HepG2 (cell line): ENCODE results near the gene GEMIN4. TPM values are rescaled to one million over a fixed set of nuclear protein-coding genes. Genes with fewer than 3 reads are reported as not detected.

Source experiments
- ATAC-seq: fragments of 200-7000 bp; cut with Tn5 transposase; 3 replicates; pipeline ENCODE4 v1.9.1; 2020; ENCODE audit warnings: mild to moderate bottlenecking, moderate library complexity
- BruUV-seq: library from RNA; stranded (reverse); fragments of 400-500 nt; replicated peaks from 2 replicates; lab custom pipeline; 2021; lab: Mats Ljungman, UMichigan
- CTCF ChIA-PET: fragments of 300-600 bp; formaldehyde crosslinking; extraction: SDS; loops from one replicate; lab custom pipeline; 2021; ENCODE audit warnings: low total read pairs, inconsistent platforms, low intra/inter-chr PET ratio; lab: Yijun Ruan, JAX
- POLR2A ChIA-PET: fragments of 350-600 bp; sonication (Branson Sonifier 250); formaldehyde crosslinking; loops from one replicate; lab custom pipeline; 2020; ENCODE audit warnings: antibody characterized with exemption, inconsistent platforms; lab: Yijun Ruan, JAX
- DNase-seq: peaks from one replicate; pipeline ENCODE4 v3.0.0-alpha.2; 2015; ENCODE audit warnings: low spot score
- FAIRE-seq: peaks from 3 replicates; lab custom pipeline; 2011; peaks lifted over from hg19 to GRCh38; lab: Jason Lieb, UNC
- H2AFZ ChIP-seq: one replicate; pipeline ENCODE4 v1.6.1; 2011; ENCODE audit warnings: low read length, inconsistent platforms
- H3K27ac ChIP-seq: fragments of 300-600 bp; 3 replicates; pipeline ENCODE4 v1.8.0; 2011; ENCODE audit warnings: mixed run types, mild to moderate bottlenecking, mixed read lengths, low read length, inconsistent platforms; ENCODE audit not compliant: insufficient read depth; ENCODE audit errors: extremely low read length
- H3K27me3 ChIP-seq, 2 experiments: fragments of 200-600 bp in 1 of 2; 2 replicates in 1 of 2; 3 replicates in 1 of 2; pipeline versions ENCODE4 v1.6.0 to v1.8.0; 2011; ENCODE audit warnings: low read length in 2 of 2, mild to moderate bottlenecking in 2 of 2, moderate library complexity in 2 of 2, inconsistent platforms in 1 of 2; ENCODE audit not compliant: insufficient read depth in 2 of 2, control insufficient read depth in 1 of 2
- H3K36me3 ChIP-seq, 2 experiments: fragments of 200-600 bp in 1 of 2; replicated peaks in 1 of 2; 2 replicates in 1 of 2; 3 replicates in 1 of 2; pipeline versions ENCODE4 v1.5.1 to v1.8.0; 2011; ENCODE audit warnings: low read length in 2 of 2, inconsistent platforms in 1 of 2; ENCODE audit not compliant: insufficient read depth in 2 of 2, control insufficient read depth in 1 of 2
- H3K4me1 ChIP-seq: 2 replicates; pipeline ENCODE4 v1.5.1; 2012; ENCODE audit warnings: low read length, inconsistent platforms; ENCODE audit not compliant: insufficient read depth
- H3K4me2 ChIP-seq: 2 replicates; pipeline ENCODE4 v1.6.0; 2011; ENCODE audit warnings: low read depth, low read length, inconsistent platforms
- H3K4me3 ChIP-seq, 3 experiments: fragments of 200-600 bp in 1 of 3; sonication (generic), shearing (Covaris generic) in 1 of 3; replicated peaks in 1 of 3; 2 replicates each; pipeline ENCODE4 v1.5.1; 2011 to 2016; ENCODE audit warnings: low read length in 3 of 3, inconsistent platforms in 2 of 3, low read depth in 2 of 3, mild to moderate bottlenecking in 2 of 3, control low read depth in 1 of 3, mixed read lengths in 1 of 3; ENCODE audit not compliant: insufficient read depth in 1 of 3
- H3K79me2 ChIP-seq: one replicate; pipeline ENCODE4 v1.6.1; 2011; ENCODE audit warnings: low read length, inconsistent platforms; ENCODE audit not compliant: insufficient read depth
- H3K9ac ChIP-seq: 2 replicates; pipeline ENCODE4 v1.6.0; 2011; ENCODE audit warnings: mild to moderate bottlenecking, low read depth, low read length, inconsistent platforms; ENCODE audit not compliant: insufficient read depth
- H3K9me3 ChIP-seq: 2 replicates; pipeline ENCODE4 v1.5.1; 2012; ENCODE audit warnings: mild to moderate bottlenecking, low read length
- H4K20me1 ChIP-seq: 2 replicates; pipeline ENCODE4 v1.6.0; 2011; ENCODE audit warnings: inconsistent platforms, mild to moderate bottlenecking, low read length, moderate library complexity; ENCODE audit not compliant: insufficient read depth
- ELF3 ChIP-seq: IDR thresholded peaks from 2 replicates; pipeline ENCODE4 v1.6.1; 2016; ENCODE audit warnings: missing genetic modification reagents, missing compliant biosample characterization
- GLI4 ChIP-seq: sonication (generic); formaldehyde crosslinking; IDR thresholded peaks from 2 replicates; pipeline ENCODE4 v1.5.1; 2020; ENCODE audit warnings: missing genetic modification reagents, mild to moderate bottlenecking, moderate library complexity, borderline replicate concordance
- HIVEP1 ChIP-seq: sonication (generic); formaldehyde crosslinking; IDR thresholded peaks from 2 replicates; pipeline ENCODE4 v1.4.0; 2020; ENCODE audit warnings: mild to moderate bottlenecking, missing genetic modification reagents
- RFX1 ChIP-seq: fragments of 450-650 bp; IDR thresholded peaks from 2 replicates; pipeline ENCODE4 v1.6.1; 2017
- ZNF343 ChIP-seq: sonication (generic); formaldehyde crosslinking; IDR thresholded peaks from 2 replicates; pipeline ENCODE4 v1.4.0; 2020; ENCODE audit warnings: mild to moderate bottlenecking, missing genetic modification reagents
- ZNF382 ChIP-seq: sonication (generic); formaldehyde crosslinking; IDR thresholded peaks from 2 replicates; pipeline ENCODE4 v1.5.0; 2020; ENCODE audit warnings: missing genetic modification reagents, mild to moderate bottlenecking, borderline replicate concordance
- ZNF44 ChIP-seq: sonication (generic); formaldehyde crosslinking; IDR thresholded peaks from 2 replicates; pipeline ENCODE4 v1.5.1; 2020; ENCODE audit warnings: mild to moderate bottlenecking, missing genetic modification reagents
- ZNF605 ChIP-seq: sonication (generic); formaldehyde crosslinking; IDR thresholded peaks from 2 replicates; pipeline ENCODE4 v1.8.0; 2022; ENCODE audit warnings: mild to moderate bottlenecking, missing genetic modification reagents
- ZNF670 ChIP-seq: sonication (generic); formaldehyde crosslinking; IDR thresholded peaks from 2 replicates; pipeline ENCODE4 v1.8.0; 2022; ENCODE audit warnings: mild to moderate bottlenecking, missing genetic modification reagents, borderline replicate concordance
- ZSCAN20 ChIP-seq: sonication (generic); formaldehyde crosslinking; IDR thresholded peaks from 2 replicates; pipeline ENCODE4 v1.4.0; 2020; ENCODE audit warnings: missing genetic modification reagents, mild to moderate bottlenecking, borderline replicate concordance
- WGBS: methylation state at CpG from one replicate; pipeline ENCODE4 v1.1.6; 2017; ENCODE audit warnings: low lambda C conversion rate; 5-methylcytosine and 5-hydroxymethylcytosine counted together
- in situ Hi-C: cut with HindIII; loops from 2 replicates; pipeline ENCODE4 v1.10.0; 2017; ENCODE audit warnings: low pct_unique_long_range_greater_than_20kb; ENCODE audit not compliant: extremely low pct_ligation_motif_present
- intact Hi-C: fragments of 100-400 bp; cut with micrococcal nuclease; formaldehyde crosslinking; loops from one replicate; pipeline ENCODE4 v1.10.0; 2022; ENCODE audit not compliant: unreplicated experiment
- polyA plus RNA-seq, 8 experiments: library from polyadenylated mRNA; depleted of rRNA in 3 of 8; stranded (reverse) in 7 of 8; unstranded in 1 of 8; fragments of >200 nt; fragmentation: Illumina TruSeq in 4 of 8; extraction: Trizol in 4 of 8; gene quantifications; 2 replicates each; pipeline versions ENCODE4 v1.2.1 to v1.2.3, GENCODE V29; 2011 to 2016; ENCODE audit warnings: low read depth in 4 of 8, missing spikeins in 1 of 8, mixed read lengths in 1 of 8; ENCODE audit not compliant: insufficient read depth in 1 of 8
- total RNA-seq, 5 experiments: library from RNA; depleted of rRNA; stranded (reverse); fragments of >200 nt; fragmentation: Illumina TruSeq; extraction: Trizol; gene quantifications; 2 replicates each; pipeline ENCODE4 v1.2.3, GENCODE V29; 2016; ENCODE audit warnings: low read depth in 1 of 5
- TF ChIP-seq, protein P1 (sequence below): sonication (generic); formaldehyde crosslinking; IDR thresholded peaks from 2 replicates; pipeline ENCODE4 v1.8.0; 2022; ENCODE audit warnings: low read depth, missing genetic modification reagents
- TF ChIP-seq, protein P2 (sequence below): sonication (generic); formaldehyde crosslinking; IDR thresholded peaks from 2 replicates; pipeline ENCODE4 v1.4.0; 2020; ENCODE audit warnings: missing genetic modification reagents, mild to moderate bottlenecking, borderline replicate concordance

GEMIN4 gene
- total and polyA plus RNA-seq, 2 of the 13 experiments (the other 11 are each of a cell fraction or from before 2014, with no cell fraction given): 10.8 to 22.7 TPM

DNA sequence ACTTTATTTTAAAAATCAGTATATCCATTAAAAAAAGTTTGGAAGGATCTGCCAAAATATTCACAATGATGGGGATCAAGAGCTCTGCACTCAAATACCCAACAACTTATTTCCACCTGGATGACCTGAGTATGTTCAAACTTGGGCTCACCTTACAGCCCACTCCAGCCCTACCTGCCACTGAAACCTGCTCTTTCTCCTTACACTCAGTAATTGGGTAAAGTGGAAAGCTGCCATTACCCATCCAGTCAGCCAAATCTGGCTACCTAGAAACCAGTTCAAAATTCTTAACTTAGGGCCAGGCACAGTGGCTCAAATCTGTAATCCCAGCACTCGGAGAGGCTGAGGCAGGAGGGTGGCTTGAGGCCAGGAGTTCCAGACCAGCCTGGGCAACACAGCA, 47.1 kb downstream of the GEMIN4 start:
- Histone ChIP-seq H4K20me1 (no peaks in the 10 kb centered on the region), H3K27ac (no peak overlapping the region), H3K4me2 (no peak overlapping the region), H3K9me3 (no peaks in the 10 kb centered on the region), H3K79me2 (peaks cover 9% of the 10 kb centered on the region), H2AFZ (no peak overlapping the region), H3K36me3 (peaks cover 16 to 38% of the 10 kb centered on the region in 2 experiments), H3K9ac (no peak overlapping the region), H3K4me3 (no peak overlapping the region), H3K4me1 (no peaks in the 10 kb centered on the region), H3K27me3 (no peaks in the 10 kb centered on the region)
- FAIRE-seq (no peak), ATAC-seq (no peak), DNase-seq (no peak)
- TF ChIP-seq ELF3 (CRISPR knock-in tag) (no peak), GLI4 (CRISPR knock-in tag) (no peak), ZNF605 (no peak), ZNF44 (CRISPR knock-in tag) (no peak), HIVEP1 (CRISPR knock-in tag) (no peak), ZNF343 (no peak), RFX1 (no peak), ZNF382 (CRISPR knock-in tag) (no peak), ZSCAN20 (CRISPR knock-in tag) (no peak), ZNF670 (CRISPR knock-in tag) (no peak)
- TF ChIP-seq, protein P1, sequence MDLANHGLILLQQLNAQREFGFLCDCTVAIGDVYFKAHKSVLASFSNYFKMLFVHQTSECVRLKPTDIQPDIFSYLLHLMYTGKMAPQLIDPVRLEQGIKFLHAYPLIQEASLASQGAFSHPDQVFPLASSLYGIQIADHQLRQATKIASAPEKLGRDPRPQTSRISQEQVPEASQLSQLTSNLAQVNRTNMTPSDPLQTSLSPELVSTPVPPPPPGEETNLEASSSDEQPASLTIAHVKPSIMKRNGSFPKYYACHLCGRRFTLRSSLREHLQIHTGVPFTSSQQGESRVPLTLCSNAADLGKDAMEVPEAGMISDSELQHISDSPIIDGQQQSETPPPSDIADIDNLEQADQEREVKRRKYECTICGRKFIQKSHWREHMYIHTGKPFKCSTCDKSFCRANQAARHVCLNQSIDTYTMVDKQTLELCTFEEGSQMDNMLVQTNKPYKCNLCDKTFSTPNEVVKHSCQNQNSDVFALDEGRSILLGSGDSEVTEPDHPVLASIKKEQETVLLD (CRISPR knock-in tag): no peak
- TF ChIP-seq, protein P2, sequence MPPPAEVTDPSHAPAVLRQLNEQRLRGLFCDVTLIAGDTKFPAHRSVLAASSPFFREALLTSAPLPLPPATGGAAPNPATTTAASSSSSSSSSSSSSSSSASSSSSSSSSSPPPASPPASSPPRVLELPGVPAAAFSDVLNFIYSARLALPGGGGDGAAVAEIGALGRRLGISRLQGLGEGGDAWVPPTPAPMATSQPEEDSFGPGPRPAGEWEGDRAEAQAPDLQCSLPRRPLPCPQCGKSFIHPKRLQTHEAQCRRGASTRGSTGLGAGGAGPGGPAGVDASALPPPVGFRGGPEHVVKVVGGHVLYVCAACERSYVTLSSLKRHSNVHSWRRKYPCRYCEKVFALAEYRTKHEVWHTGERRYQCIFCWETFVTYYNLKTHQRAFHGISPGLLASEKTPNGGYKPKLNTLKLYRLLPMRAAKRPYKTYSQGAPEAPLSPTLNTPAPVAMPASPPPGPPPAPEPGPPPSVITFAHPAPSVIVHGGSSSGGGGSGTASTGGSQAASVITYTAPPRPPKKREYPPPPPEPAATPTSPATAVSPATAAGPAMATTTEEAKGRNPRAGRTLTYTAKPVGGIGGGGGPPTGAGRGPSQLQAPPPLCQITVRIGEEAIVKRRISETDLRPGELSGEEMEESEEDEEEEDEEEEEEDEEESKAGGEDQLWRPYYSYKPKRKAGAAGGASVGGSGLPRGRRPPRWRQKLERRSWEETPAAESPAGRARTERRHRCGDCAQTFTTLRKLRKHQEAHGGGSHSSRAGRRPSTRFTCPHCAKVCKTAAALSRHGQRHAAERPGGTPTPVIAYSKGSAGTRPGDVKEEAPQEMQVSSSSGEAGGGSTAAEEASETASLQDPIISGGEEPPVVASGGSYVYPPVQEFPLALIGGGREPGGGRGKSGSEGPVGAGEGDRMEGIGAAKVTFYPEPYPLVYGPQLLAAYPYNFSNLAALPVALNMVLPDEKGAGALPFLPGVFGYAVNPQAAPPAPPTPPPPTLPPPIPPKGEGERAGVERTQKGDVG (CRISPR knock-in tag): no peak
- BruUV-seq: no TSS peak
- ChIA-PET POLR2A (no interaction called here), CTCF (no interaction called here)
- intact Hi-C loops (no loop called here), in situ Hi-C loops (no loop called here)
- 95% methylated on average over 1 of the region's 1 CpG for WGBS
